HL-60 (cell line): Measurements from ENCODE around the gene VRK3.

Experiments
- DNase-seq, 2 experiments: peaks; one replicate each; pipeline ENCODE4 v3.0.0-alpha.2; 2010 to 2020; ENCODE audit warnings: low read depth in 1 of 2, low spot score in 1 of 2
- H3K27ac ChIP-seq: fragments of 250-450 bp; sonication (Bioruptor Pico); replicated peaks from 2 replicates; pipeline ENCODE4 v1.5.1; 2020; ENCODE audit warnings: mild to moderate bottlenecking, moderate library complexity
- H3K27me3 ChIP-seq: fragments of 250-450 bp; sonication (Bioruptor Pico); 2 replicates; pipeline ENCODE4 v1.5.1; 2021; ENCODE audit warnings: mild to moderate bottlenecking, moderate library complexity; ENCODE audit not compliant: insufficient read depth, poor library complexity, severe bottlenecking
- H3K4me3 ChIP-seq: replicated peaks from 2 replicates; pipeline ENCODE4 v1.5.1; 2011; ENCODE audit warnings: mild to moderate bottlenecking, control low read depth, low read length; ENCODE audit not compliant: insufficient read depth
- CTCF ChIP-seq: IDR thresholded peaks from one replicate; pipeline ENCODE4 v1.5.1; 2011; ENCODE audit warnings: low read length, control low read depth, inconsistent platforms; ENCODE audit not compliant: insufficient read depth
- GABPA ChIP-seq: IDR thresholded peaks from 2 replicates; pipeline ENCODE4 v1.6.1; 2012; ENCODE audit warnings: low read depth
- POLR2AphosphoS5 ChIP-seq: IDR thresholded peaks from 2 replicates; pipeline ENCODE4 v1.6.1; 2012; ENCODE audit warnings: low read depth
- SPI1 ChIP-seq: IDR thresholded peaks from 2 replicates; pipeline ENCODE4 v1.6.1; 2012; ENCODE audit warnings: low read depth, mild to moderate bottlenecking, borderline replicate concordance
- TF ChIP-seq, protein P1 (sequence below): IDR thresholded peaks from 2 replicates; pipeline ENCODE4 v1.6.1; 2012; ENCODE audit warnings: low read depth; ENCODE audit not compliant: insufficient replicate concordance

The VRK3 gene

DNA sequence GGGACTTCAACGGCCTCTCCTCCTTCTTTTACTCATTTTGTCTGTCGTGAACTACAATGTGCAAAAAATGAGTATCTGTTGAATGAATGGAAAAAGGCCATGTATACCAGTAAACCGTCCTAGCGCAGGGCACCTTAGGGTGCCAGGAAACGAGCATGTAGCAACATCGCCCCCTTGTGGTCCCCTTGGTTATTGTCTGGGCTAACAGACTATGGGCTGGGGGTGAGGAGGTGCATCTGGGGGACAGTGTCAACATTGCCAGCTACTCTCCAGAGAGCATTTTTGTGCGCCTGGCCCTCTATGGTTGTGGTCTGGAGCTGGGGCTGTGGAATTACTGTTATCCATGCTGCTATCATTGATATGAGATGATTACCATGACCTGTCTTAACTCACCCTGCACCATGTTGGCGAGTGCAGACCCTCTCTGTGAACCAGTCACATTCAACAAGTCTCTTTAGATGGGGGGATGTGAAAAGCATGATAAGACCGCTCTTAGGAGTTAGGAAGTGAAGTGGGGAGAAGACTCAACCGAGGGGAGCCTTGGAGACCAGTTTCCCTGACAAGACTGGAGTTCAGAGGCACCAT lies 41.4 kb downstream of the VRK3 start:
- no peak for TF ChIP-seq GABPA
- TF ChIP-seq CTCF, result peak; percentile 94
- no peaks in the 10 kb centered on the region for H3K27me3 ChIP-seq
- no peak overlapping the region for H3K27ac ChIP-seq
- DNase-seq, result peak in 1 of 2 experiments; percentile 74
- H3K4me3 ChIP-seq, result no peak overlapping the region

- no peak for TF ChIP-seq POLR2AphosphoS5
- TF ChIP-seq GABPA, result no peak
- TF ChIP-seq, protein P1, sequence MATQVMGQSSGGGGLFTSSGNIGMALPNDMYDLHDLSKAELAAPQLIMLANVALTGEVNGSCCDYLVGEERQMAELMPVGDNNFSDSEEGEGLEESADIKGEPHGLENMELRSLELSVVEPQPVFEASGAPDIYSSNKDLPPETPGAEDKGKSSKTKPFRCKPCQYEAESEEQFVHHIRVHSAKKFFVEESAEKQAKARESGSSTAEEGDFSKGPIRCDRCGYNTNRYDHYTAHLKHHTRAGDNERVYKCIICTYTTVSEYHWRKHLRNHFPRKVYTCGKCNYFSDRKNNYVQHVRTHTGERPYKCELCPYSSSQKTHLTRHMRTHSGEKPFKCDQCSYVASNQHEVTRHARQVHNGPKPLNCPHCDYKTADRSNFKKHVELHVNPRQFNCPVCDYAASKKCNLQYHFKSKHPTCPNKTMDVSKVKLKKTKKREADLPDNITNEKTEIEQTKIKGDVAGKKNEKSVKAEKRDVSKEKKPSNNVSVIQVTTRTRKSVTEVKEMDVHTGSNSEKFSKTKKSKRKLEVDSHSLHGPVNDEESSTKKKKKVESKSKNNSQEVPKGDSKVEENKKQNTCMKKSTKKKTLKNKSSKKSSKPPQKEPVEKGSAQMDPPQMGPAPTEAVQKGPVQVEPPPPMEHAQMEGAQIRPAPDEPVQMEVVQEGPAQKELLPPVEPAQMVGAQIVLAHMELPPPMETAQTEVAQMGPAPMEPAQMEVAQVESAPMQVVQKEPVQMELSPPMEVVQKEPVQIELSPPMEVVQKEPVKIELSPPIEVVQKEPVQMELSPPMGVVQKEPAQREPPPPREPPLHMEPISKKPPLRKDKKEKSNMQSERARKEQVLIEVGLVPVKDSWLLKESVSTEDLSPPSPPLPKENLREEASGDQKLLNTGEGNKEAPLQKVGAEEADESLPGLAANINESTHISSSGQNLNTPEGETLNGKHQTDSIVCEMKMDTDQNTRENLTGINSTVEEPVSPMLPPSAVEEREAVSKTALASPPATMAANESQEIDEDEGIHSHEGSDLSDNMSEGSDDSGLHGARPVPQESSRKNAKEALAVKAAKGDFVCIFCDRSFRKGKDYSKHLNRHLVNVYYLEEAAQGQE, result no peak
- no peak for TF ChIP-seq CTCF
- TF ChIP-seq SPI1, result no peak
- no peak overlapping the region for H3K27ac ChIP-seq
- DNase-seq, result no peak
- no peaks in the 10 kb centered on the region for H3K27me3 ChIP-seq
- no peak overlapping the region for H3K4me3 ChIP-seq
These were observed 43.3 kb downstream of the VRK3 start for GRCh38 chr19:49981603-49982593.

- TF ChIP-seq GABPA (no peak), CTCF (no peak), SPI1 (no peak), POLR2AphosphoS5 (no peak)
- TF ChIP-seq, protein P1, result no peak
- no peak overlapping the region for H3K4me3 ChIP-seq
- no peak overlapping the region for H3K27ac ChIP-seq
- H3K27me3 ChIP-seq, result no peaks in the 10 kb centered on the region
- no peak for DNase-seq
These were observed 46.8 kb downstream of the VRK3 start for GRCh38 chr19:49978324-49978723.
